Mesothelial cell of epicardium (in vitro differentiated cells): ENCODE results near the gene ACADVL. TPM values are rescaled to one million over a fixed set of nuclear protein-coding genes. Genes with fewer than 3 reads are reported as not detected.
A peak's percentile ranks its signal among the peaks of the same experiment; 100 is the strongest.
"Not testable (repeated sequence)": the region's sequence is repeated elsewhere in the genome, so short reads cannot be mapped to it uniquely, and the experiment has no call there.

Source experiments
- DNase-seq, 2 experiments: peaks; one replicate each; pipeline ENCODE4 v3.0.0; 2021; ENCODE audit warnings: low spot score in 2 of 2; ENCODE audit not compliant: unreplicated experiment in 2 of 2
- H3K27ac Mint-ChIP-seq: 2 replicates; pipeline ENCODE4 v1.8.0; 2021; ENCODE audit warnings: mixed read lengths
- H3K27me3 Mint-ChIP-seq: 2 replicates; pipeline ENCODE4 v1.8.0; 2021; ENCODE audit warnings: low read depth, mixed read lengths
- H3K36me3 Mint-ChIP-seq: 2 replicates; pipeline ENCODE4 v1.8.0; 2021; ENCODE audit warnings: mixed read lengths
- H3K4me1 Mint-ChIP-seq: 2 replicates; pipeline ENCODE4 v1.8.0; 2021; ENCODE audit warnings: mixed read lengths
- H3K4me3 Mint-ChIP-seq: 2 replicates; pipeline ENCODE4 v1.8.0; 2021; ENCODE audit warnings: mild to moderate bottlenecking, moderate library complexity, mixed read lengths
- H3K9me3 Mint-ChIP-seq: 2 replicates; pipeline ENCODE4 v1.8.0; 2021; ENCODE audit warnings: mixed read lengths
- CTCF ChIP-seq: fragments of 200-600 bp; sonication (generic); IDR thresholded peaks from one replicate; pipeline ENCODE4 v1.5.0; 2021; ENCODE audit warnings: antibody characterized with exemption; ENCODE audit not compliant: unreplicated experiment
- total RNA-seq: library from RNA; stranded (reverse); gene quantifications from 3 replicates; pipeline ENCODE4 v1.2.1, GENCODE V29; 2021

Gene ACADVL
- total RNA-seq, 1 donor from 2014 or later = 424 TPM

GRCh38 chr17:7179317-7180254 is 40.2 kb upstream of the ACADVL start, which contains the start of gene ASGR1:
Gene ASGR1 (minus strand): TSS chr17:7179370. CDS start chr17:7178563, 807 bp downstream.
- H3K4me1 Mint-ChIP-seq = peaks cover 9% of the 10 kb centered on the region
- peak within 1 kb of the TSS; percentile 28 for H3K4me3 Mint-ChIP-seq
- DNase-seq = no peak
- TF ChIP-seq CTCF = no peak
- no peaks in the 10 kb centered on the region for H3K27me3 Mint-ChIP-seq
- H3K36me3 Mint-ChIP-seq = no peaks in the 10 kb centered on the region
- no peaks in the 10 kb centered on the region for H3K9me3 Mint-ChIP-seq
- no peak within 1 kb of the TSS for H3K27ac Mint-ChIP-seq

- H3K4me3 Mint-ChIP-seq, H3K27ac Mint-ChIP-seq, H3K9me3 Mint-ChIP-seq, H3K4me1 Mint-ChIP-seq, H3K27me3 Mint-ChIP-seq, DNase-seq, H3K36me3 Mint-ChIP-seq: not testable (repeated sequence)
Measured at GRCh38 chr17:7182101-7182500, 37.6 kb upstream of the ACADVL start.

- no peak for TF ChIP-seq CTCF
- Mint-ChIP-seq H3K4me1 (no peaks in the 10 kb centered on the region), H3K4me3 (no peak overlapping the region), H3K27ac (no peak overlapping the region), H3K27me3 (no peaks in the 10 kb centered on the region), H3K36me3 (peaks cover 3% of the 10 kb centered on the region), H3K9me3 (no peaks in the 10 kb centered on the region)
- no peak for DNase-seq
Measured at GRCh38 chr17:7183433-7184090, 36.2 kb upstream of the ACADVL start.

- no peak overlapping the region for H3K27ac Mint-ChIP-seq
- no peaks in the 10 kb centered on the region for H3K9me3 Mint-ChIP-seq
- no peak for DNase-seq
- H3K36me3 Mint-ChIP-seq = peaks cover 3% of the 10 kb centered on the region
- H3K27me3 Mint-ChIP-seq = no peaks in the 10 kb centered on the region
- no peak for TF ChIP-seq CTCF
- no peaks in the 10 kb centered on the region for H3K4me1 Mint-ChIP-seq
- no peak overlapping the region for H3K4me3 Mint-ChIP-seq
Measured at GRCh38 chr17:7184091-7184488, 35.6 kb upstream of the ACADVL start.

DNA sequence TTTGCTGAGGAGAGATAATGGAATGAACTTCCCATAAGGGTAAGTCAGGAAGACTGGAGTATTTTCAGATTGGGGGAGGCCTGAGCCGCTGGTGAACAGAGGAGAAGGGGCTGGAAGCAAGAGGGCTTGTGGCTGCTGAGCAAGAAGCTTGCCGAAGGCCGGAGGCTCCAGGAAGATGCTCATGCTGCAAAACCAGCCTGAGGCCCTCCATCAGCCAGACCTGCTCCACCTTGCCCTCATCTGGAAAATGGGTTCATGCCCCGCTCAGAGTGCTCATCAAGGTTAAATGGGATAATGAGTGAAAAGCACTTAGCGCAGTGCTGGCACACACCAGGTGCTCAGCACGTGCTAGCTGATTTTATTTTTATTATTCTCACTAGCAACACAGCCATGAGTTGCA is 35.1 kb upstream of the ACADVL start:
- no peak for TF ChIP-seq CTCF
- Mint-ChIP-seq H3K9me3 (no peaks in the 10 kb centered on the region), H3K27me3 (no peaks in the 10 kb centered on the region), H3K36me3 (peaks cover 3% of the 10 kb centered on the region), H3K4me3 (no peak overlapping the region), H3K4me1 (no peaks in the 10 kb centered on the region), H3K27ac (no peak overlapping the region)
- no peak for DNase-seq

- Mint-ChIP-seq H3K27me3 (no peaks in the 10 kb centered on the region), H3K36me3 (peaks cover 4% of the 10 kb centered on the region)
Measured at GRCh38 chr17:7186241-7186640, 33.5 kb upstream of the ACADVL start.

More at GRCh38 chr17:7186241-7186640, 33.5 kb upstream of the ACADVL start:
- no peak for DNase-seq
- no peak for TF ChIP-seq CTCF
- Mint-ChIP-seq H3K4me1 (no peaks in the 10 kb centered on the region), H3K4me3 (no peak overlapping the region), H3K9me3 (no peaks in the 10 kb centered on the region), H3K27ac (no peak overlapping the region)
